H1 (cell line): ENCODE data around the gene WDR33. TPM values are rescaled to one million over a fixed set of nuclear protein-coding genes. Genes with fewer than 3 reads are reported as not detected.

Experiments used
- KDM4A ChIP-seq: IDR thresholded peaks from one replicate; pipeline ENCODE4 v1.7.1; 2012; ENCODE audit warnings: low read depth, mild to moderate bottlenecking, moderate library complexity, low read length, inconsistent platforms; ENCODE audit not compliant: severe bottlenecking
- NANOG ChIP-seq: IDR thresholded peaks from 2 replicates; pipeline ENCODE4 v1.6.1; 2011; ENCODE audit warnings: low read length, low read depth, mild to moderate bottlenecking, inconsistent platforms; ENCODE audit not compliant: insufficient read depth, poor library complexity, severe bottlenecking
- RFX5 ChIP-seq: IDR thresholded peaks from 2 replicates; pipeline ENCODE4 v1.6.1; 2011; ENCODE audit warnings: low read depth, low read length, improper control_type of control experiment, borderline replicate concordance
- SUZ12 ChIP-seq: fragments of 200-600 bp; sonication (generic); IDR thresholded peaks from 2 replicates; pipeline ENCODE4 v1.6.1; 2012; ENCODE audit warnings: mild to moderate bottlenecking, inconsistent platforms, low read length, moderate library complexity, mixed read lengths
- polyA plus RNA-seq, 7 experiments: library from polyadenylated mRNA; depleted of rRNA in 3 of 7; stranded (reverse) in 5 of 7; unstranded in 2 of 7; fragments of >200 nt in 5 of 7; fragments of 200-250 nt in 2 of 7; gene quantifications; 1 replicate in 5 of 7; 2 replicates in 1 of 7; 4 replicates in 1 of 7; pipeline versions ENCODE4 v1.2.1 to v1.2.3, GENCODE V29; 2011 to 2013; ENCODE audit warnings: missing spikeins in 2 of 7, mixed read lengths in 2 of 7
- total RNA-seq: library from RNA; stranded (reverse); fragmentation: NEBNext Ultra II Directional; extraction: Animal tissue kit (Norgen Biotek cat#: 25700); gene quantifications from 2 replicates; pipeline ENCODE4 v1.2.1, GENCODE V29; 2021

Gene WDR33
- total and polyA plus RNA-seq, 2 of the 8 experiments (the other 6 are each of a cell fraction or from before 2014, with no cell fraction given): 18.1 to 82.7 TPM

DNA sequence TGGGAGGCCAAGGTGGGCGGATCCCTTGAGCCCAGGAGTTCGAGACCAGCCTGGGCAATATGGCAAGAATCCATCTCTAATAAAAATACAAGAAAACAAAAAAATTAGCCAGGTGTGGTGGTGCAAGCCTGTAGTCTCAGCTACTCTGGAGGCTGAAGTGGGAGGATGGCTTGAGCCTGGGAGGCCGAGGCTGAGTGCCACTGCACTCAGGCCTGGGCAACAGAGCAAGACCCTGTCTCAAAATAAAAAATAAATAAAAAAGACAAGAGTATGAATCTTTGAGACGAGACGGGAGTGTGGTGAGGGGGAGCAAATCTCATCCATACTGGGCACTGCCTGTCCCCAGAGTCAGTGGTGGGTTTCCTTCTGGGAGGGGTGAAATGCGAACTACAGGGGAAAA is 152.8 kb downstream of the WDR33 start (continued):
- TF ChIP-seq RFX5 (no peak), SUZ12 (no peak), NANOG (no peak), KDM4A (no peak)
